Measurements from ENCODE around the gene ZMIZ1.

ZMIZ1 gene

DNA sequence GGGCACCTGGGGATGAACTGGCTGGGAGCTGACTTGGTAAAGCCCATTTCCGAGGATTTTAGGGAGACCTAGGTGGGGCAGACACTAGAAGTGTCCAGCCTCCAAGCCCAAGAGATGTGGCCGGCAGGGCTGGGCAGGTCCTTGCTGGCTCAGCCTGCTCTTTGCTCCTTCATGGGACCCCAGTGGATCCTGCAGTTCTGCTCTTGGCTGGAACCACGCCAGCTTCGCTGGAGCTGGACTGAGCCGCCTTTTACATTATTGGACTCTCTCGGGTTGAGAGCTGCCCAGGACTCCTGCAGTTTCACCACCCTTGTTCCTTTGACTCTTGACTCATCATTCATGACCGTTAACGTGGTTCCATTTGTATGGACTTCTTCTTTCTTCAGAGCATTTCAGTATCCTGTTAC lies 284.2 kb downstream of the ZMIZ1 start:
- no peaks in the 10 kb centered on the region for H3K4me1 ChIP-seq
- H3K4me3 ChIP-seq (ENCODE audit: low read depth, low read length): no peak overlapping the region
- TF ChIP-seq, protein P1, sequence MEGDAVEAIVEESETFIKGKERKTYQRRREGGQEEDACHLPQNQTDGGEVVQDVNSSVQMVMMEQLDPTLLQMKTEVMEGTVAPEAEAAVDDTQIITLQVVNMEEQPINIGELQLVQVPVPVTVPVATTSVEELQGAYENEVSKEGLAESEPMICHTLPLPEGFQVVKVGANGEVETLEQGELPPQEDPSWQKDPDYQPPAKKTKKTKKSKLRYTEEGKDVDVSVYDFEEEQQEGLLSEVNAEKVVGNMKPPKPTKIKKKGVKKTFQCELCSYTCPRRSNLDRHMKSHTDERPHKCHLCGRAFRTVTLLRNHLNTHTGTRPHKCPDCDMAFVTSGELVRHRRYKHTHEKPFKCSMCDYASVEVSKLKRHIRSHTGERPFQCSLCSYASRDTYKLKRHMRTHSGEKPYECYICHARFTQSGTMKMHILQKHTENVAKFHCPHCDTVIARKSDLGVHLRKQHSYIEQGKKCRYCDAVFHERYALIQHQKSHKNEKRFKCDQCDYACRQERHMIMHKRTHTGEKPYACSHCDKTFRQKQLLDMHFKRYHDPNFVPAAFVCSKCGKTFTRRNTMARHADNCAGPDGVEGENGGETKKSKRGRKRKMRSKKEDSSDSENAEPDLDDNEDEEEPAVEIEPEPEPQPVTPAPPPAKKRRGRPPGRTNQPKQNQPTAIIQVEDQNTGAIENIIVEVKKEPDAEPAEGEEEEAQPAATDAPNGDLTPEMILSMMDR (IDR thresholded peaks at IDR 0.05; ENCODE audit: low read depth, low read length): no peak
- H3K36me3 ChIP-seq: peaks cover 66% of the 10 kb centered on the region
- no peaks in the 10 kb centered on the region for H3K27me3 ChIP-seq
- no peaks in the 10 kb centered on the region for H3K9me3 ChIP-seq
- no peak for DNase-seq

DNA sequence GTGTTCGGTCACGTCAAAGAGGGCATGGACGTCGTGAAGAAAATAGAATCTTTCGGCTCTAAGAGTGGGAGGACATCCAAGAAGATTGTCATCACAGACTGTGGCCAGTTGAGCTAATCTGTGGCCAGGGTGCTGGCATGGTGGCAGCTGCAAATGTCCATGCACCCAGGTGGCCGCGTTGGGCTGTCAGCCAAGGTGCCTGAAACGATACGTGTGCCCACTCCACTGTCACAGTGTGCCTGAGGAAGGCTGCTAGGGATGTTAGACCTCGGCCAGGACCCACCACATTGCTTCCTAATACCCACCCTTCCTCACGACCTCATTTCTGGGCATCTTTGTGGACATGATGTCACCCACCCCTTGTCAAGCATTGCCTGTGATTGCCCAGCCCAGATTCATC lies 285.0 kb downstream of the ZMIZ1 start:
- Histone ChIP-seq H3K36me3 (peaks cover 65% of the 10 kb centered on the region), H3K27me3 (no peaks in the 10 kb centered on the region)
- no peak for DNase-seq

DNA sequence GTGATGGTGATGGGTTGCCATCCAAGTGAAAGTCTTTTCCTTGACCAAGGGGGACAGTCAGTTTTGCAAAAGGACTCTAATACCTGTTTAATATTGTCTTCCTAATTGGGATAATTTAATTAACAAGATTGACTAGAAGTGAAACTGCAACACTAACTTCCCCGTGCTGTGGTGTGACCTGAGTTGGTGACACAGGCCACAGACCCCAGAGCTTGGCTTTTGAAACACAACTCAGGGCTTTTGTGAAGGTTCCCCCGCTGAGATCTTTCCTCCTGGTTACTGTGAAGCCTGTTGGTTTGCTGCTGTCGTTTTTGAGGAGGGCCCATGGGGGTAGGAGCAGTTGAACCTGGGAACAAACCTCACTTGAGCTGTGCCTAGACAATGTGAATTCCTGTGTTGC lies 285.4 kb downstream of the ZMIZ1 start:
- no peak overlapping the region for H3K4me3 ChIP-seq (ENCODE audit: low read depth, low read length)
- TF ChIP-seq, protein P1 (IDR thresholded peaks at IDR 0.05; ENCODE audit: low read depth, low read length): no peak

More for the DNA sequence above, 285.0 kb downstream of the ZMIZ1 start:
- H3K4me3 ChIP-seq (ENCODE audit: low read depth, low read length): no peak overlapping the region
- no peaks in the 10 kb centered on the region for H3K9me3 ChIP-seq
- H3K4me1 ChIP-seq: no peaks in the 10 kb centered on the region
- TF ChIP-seq, protein P1 (IDR thresholded peaks at IDR 0.05; ENCODE audit: low read depth, low read length): no peak

DNA sequence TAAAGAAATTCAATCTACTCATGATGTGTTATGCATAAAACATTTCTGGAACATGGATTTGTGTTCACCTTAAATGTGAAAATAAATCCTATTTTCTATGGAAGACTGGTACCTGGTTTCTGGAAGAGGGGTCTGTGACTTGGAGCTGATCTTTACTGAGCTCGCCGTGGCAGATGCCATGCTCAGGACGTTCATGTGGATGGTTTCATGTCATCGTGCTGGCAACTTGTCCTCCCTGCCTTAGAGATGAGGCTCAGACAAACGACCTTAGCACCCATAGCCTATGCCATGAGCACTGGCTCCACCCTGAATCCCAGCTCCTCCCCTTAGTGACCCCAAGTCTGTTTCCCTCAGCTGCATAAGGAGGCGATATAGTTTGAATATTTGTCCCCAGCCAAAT lies 285.8 kb downstream of the ZMIZ1 start:
- Histone ChIP-seq H3K4me3 (ENCODE audit: low read depth, low read length) (no peak overlapping the region), H3K27me3 (no peaks in the 10 kb centered on the region), H3K9me3 (no peaks in the 10 kb centered on the region), H3K36me3 (peaks cover 56% of the 10 kb centered on the region), H3K4me1 (no peaks in the 10 kb centered on the region)
- DNase-seq: no peak
- TF ChIP-seq, protein P1 (IDR thresholded peaks at IDR 0.05; ENCODE audit: low read depth, low read length): no peak

More for the DNA sequence above, 285.4 kb downstream of the ZMIZ1 start:
- no peaks in the 10 kb centered on the region for H3K27me3 ChIP-seq
- H3K36me3 ChIP-seq: peaks cover 60% of the 10 kb centered on the region
- no peaks in the 10 kb centered on the region for H3K4me1 ChIP-seq
- DNase-seq: no peak
- H3K9me3 ChIP-seq: no peaks in the 10 kb centered on the region

DNA sequence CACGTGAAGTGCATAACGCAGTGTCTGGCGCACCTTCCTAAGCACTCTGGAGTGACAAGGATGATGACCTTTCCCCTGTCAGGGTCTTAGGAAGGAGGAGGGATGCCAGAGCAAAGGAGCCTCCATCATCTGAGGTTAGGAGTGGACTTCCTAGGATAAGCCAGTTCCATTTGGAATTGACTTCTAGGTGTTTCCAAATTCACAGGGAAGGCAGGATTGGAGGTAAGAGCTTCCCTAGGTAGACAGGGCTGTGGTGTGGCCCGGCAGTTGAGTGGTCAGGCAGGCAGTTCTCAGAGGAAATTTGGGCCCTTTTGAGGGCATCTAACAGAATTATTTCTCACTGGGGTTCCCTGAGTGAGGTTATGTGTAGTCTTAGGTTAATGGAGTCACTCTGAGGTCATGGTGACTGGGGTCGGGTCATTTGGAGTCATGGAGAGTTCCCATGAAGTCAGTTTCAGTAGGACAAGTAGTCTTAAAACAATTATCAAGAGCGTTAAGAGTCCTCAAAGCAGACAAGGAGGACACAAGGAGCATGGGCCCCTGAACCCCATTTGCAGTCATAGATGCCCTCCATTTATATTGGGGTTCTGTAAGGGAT lies 286.8 kb downstream of the ZMIZ1 start:
- Histone ChIP-seq H3K27me3 (no peaks in the 10 kb centered on the region), H3K4me3 (ENCODE audit: low read depth, low read length) (no peak overlapping the region), H3K9me3 (no peaks in the 10 kb centered on the region), H3K36me3 (peaks cover 47% of the 10 kb centered on the region), H3K4me1 (no peaks in the 10 kb centered on the region)
- no peak for DNase-seq
- TF ChIP-seq, protein P1 (IDR thresholded peaks at IDR 0.05; ENCODE audit: low read depth, low read length): no peak

DNA sequence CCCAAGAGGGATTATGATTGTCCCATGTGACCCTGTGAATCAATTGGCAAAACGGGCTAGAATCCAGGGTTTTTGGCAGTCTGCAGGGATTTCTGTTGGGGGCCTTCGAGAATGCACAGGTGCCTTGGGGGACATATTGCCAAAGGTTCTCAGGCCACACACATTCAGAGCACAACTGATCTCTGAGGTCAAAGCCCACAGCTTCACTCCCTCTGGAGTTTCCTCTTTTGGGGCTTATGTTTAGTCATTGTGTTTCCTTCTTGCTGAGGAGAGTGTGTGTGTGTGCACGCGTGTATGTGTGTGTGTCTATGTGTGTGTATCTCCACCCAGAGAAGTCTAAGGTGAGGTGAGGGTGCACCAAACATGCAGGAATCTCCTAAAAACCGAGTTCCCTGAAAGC lies 287.3 kb downstream of the ZMIZ1 start:
- no peak for DNase-seq
- Histone ChIP-seq H3K36me3 (peaks cover 42% of the 10 kb centered on the region), H3K4me1 (no peaks in the 10 kb centered on the region)

More for the DNA sequence above, 287.3 kb downstream of the ZMIZ1 start:
- Histone ChIP-seq H3K27me3 (no peaks in the 10 kb centered on the region), H3K9me3 (no peaks in the 10 kb centered on the region), H3K4me3 (ENCODE audit: low read depth, low read length) (no peak overlapping the region)
- TF ChIP-seq, protein P1 (IDR thresholded peaks at IDR 0.05; ENCODE audit: low read depth, low read length): no peak
